Natural killer cell (primary cell): ENCODE measurements around the gene FKBP3. TPM values are rescaled to one million over a fixed set of nuclear protein-coding genes. Genes with fewer than 3 reads are reported as not detected.

Experiments
- ATAC-seq, 3 donors: fragments of 150-1000 bp in 2 of 3; fragments of 200-7000 bp in 1 of 3; cut with Tn5 transposase; 1 replicate in 1 of 3; 2 replicates in 2 of 3; pipeline ENCODE4 v1.10.0; 2021; ENCODE audit warnings: mild to moderate bottlenecking in 2 of 3, moderate library complexity in 2 of 3
- DNase-seq, 2 donors: peaks; one replicate each; pipeline versions ENCODE4 v3.0.0 to v3.0.0-alpha.2; 2013 to 2021; ENCODE audit warnings: mixed read lengths in 1 of 2
- H3K27ac ChIP-seq: one replicate; pipeline ENCODE4 v1.5.1; 2013; ENCODE audit warnings: mild to moderate bottlenecking, low read length
- H3K27me3 ChIP-seq: one replicate; pipeline ENCODE4 v1.6.1; 2013; ENCODE audit warnings: low read length; ENCODE audit not compliant: control insufficient read depth, insufficient read depth
- H3K36me3 ChIP-seq: one replicate; pipeline ENCODE4 v1.6.1; 2013; ENCODE audit warnings: low read length; ENCODE audit not compliant: control insufficient read depth, insufficient read depth
- H3K4me1 ChIP-seq: one replicate; pipeline ENCODE4 v1.6.1; 2013; ENCODE audit warnings: low read length; ENCODE audit not compliant: control insufficient read depth, insufficient read depth
- H3K4me3 ChIP-seq: one replicate; pipeline ENCODE4 v1.5.1; 2013; ENCODE audit warnings: low read length
- H3K9me3 ChIP-seq: one replicate; pipeline ENCODE4 v1.6.1; 2013; ENCODE audit warnings: low read length; ENCODE audit not compliant: control insufficient read depth, insufficient read depth
- H3K27ac Mint-ChIP-seq, 2 donors: one replicate each; pipeline ENCODE4 v1.8.0; 2022; ENCODE audit warnings: mild to moderate bottlenecking in 2 of 2, mixed read lengths in 2 of 2, moderate library complexity in 1 of 2
- H3K27me3 Mint-ChIP-seq, 2 donors: one replicate each; pipeline ENCODE4 v1.8.0; 2022; ENCODE audit warnings: low read depth in 2 of 2, mixed read lengths in 2 of 2
- H3K36me3 Mint-ChIP-seq: one replicate; pipeline ENCODE4 v1.8.0; 2022; ENCODE audit warnings: mixed read lengths
- H3K4me1 Mint-ChIP-seq, 2 donors: one replicate each; pipeline ENCODE4 v1.8.0; 2022; ENCODE audit warnings: mixed read lengths in 2 of 2
- H3K4me3 Mint-ChIP-seq: one replicate; pipeline ENCODE4 v1.8.0; 2022; ENCODE audit warnings: mild to moderate bottlenecking, moderate library complexity, mixed read lengths
- H3K9me3 Mint-ChIP-seq, 2 donors: one replicate each; pipeline ENCODE4 v1.8.0; 2022; ENCODE audit warnings: mixed read lengths in 2 of 2
- CTCF ChIP-seq: fragments of 200-600 bp; IDR thresholded peaks from one replicate; pipeline ENCODE4 v1.8.0; 2022; ENCODE audit warnings: antibody characterized with exemption
- WGBS: methylation state at CpG from one replicate; pipeline ENCODE4 v1.1.7; 2013; ENCODE audit warnings: missing lambda C conversion rate; ENCODE audit not compliant: insufficient coverage; 5-methylcytosine and 5-hydroxymethylcytosine counted together
- intact Hi-C: fragments of 100-400 bp; cut with micrococcal nuclease; formaldehyde crosslinking; loops from one replicate; pipeline ENCODE4 v1.14.2; 2022
- total RNA-seq, 4 donors: library from RNA; stranded (reverse); fragments of 120-200 nt in 1 of 4; gene quantifications; one replicate each; pipeline versions ENCODE4 v1.2.3 to v1.2.4, GENCODE V29; 2013 to 2022

The FKBP3 gene
- total RNA-seq, 3 donors from 2014 or later (not counting 1 experiment from before 2014, with no cell fraction given): 32.2 to 39.7 (median 33.7) TPM

GRCh38 chr14:45135156-45135555 is 875 bp upstream of the FKBP3 start:
- 0% methylated on average over 1 of the region's 7 CpGs for WGBS
- peak overlapping the region; percentile 100 for H3K4me3 Mint-ChIP-seq
- Histone ChIP-seq H3K36me3 (no peaks in the 10 kb centered on the region), H3K9me3 (no peaks in the 10 kb centered on the region), H3K4me1 (peaks cover 14% of the 10 kb centered on the region), H3K4me3 (peak overlapping the region; percentile 83), H3K27me3 (no peaks in the 10 kb centered on the region), H3K27ac (peak overlapping the region; percentile 87)
- H3K36me3 Mint-ChIP-seq: no peaks in the 10 kb centered on the region
- H3K9me3 Mint-ChIP-seq: no peaks in the 10 kb centered on the region
- intact Hi-C loops: loop anchor here (1.0 to 2.0 kb wide), 2 partner anchors 118 to 134 kb away; partner anchors contain the start of gene MIS18BP1
- peak overlapping the region; percentile 98 to 99 for H3K27ac Mint-ChIP-seq
- H3K4me1 Mint-ChIP-seq: peaks cover 38 to 46% of the 10 kb centered on the region in 2 donors
- no peak for TF ChIP-seq CTCF
- no peaks in the 10 kb centered on the region for H3K27me3 Mint-ChIP-seq
- ATAC-seq (no peak), DNase-seq (peak in 1 of 2 donors; percentile 44)

GRCh38 chr14:45133683-45134050 is 614 bp downstream of the FKBP3 start:
- Histone ChIP-seq H3K4me3 (peak overlapping the region; percentile 83), H3K27ac (peak overlapping the region; percentile 69), H3K36me3 (peaks cover 6% of the 10 kb centered on the region), H3K27me3 (no peaks in the 10 kb centered on the region), H3K4me1 (peaks cover 14% of the 10 kb centered on the region), H3K9me3 (no peaks in the 10 kb centered on the region)
- Mint-ChIP-seq H3K27ac (peak overlapping the region; percentile 98 to 99), H3K4me1 (peaks cover 38 to 46% of the 10 kb centered on the region in 2 donors), H3K36me3 (no peaks in the 10 kb centered on the region), H3K4me3 (peak overlapping the region; percentile 100), H3K27me3 (no peaks in the 10 kb centered on the region), H3K9me3 (no peaks in the 10 kb centered on the region)
- 0% methylated on average over 7 of the region's 9 CpGs for WGBS
- TF ChIP-seq CTCF: no peak
- ATAC-seq (no peak), DNase-seq (no peak)
- intact Hi-C loops: loop anchor here (1.0 to 2.0 kb wide), 4 partner anchors 49 to 236 kb away; partner anchors contain the start of genes PRPF39 and TOGARAM1

- WGBS: 90% methylated on average over 1 of the region's 1 CpG
- Histone ChIP-seq H3K9me3 (no peaks in the 10 kb centered on the region), H3K4me1 (peaks cover 7% of the 10 kb centered on the region), H3K36me3 (peaks cover 21% of the 10 kb centered on the region), H3K4me3 (no peak overlapping the region), H3K27me3 (no peaks in the 10 kb centered on the region), H3K27ac (no peak overlapping the region)
- DNase-seq: no peak
- ATAC-seq: no peak
- no peak for TF ChIP-seq CTCF
- no peaks in the 10 kb centered on the region for H3K36me3 Mint-ChIP-seq
- peaks cover 15 to 16% of the 10 kb centered on the region in 2 donors for H3K4me1 Mint-ChIP-seq
- no peak overlapping the region for H3K4me3 Mint-ChIP-seq
- H3K27ac Mint-ChIP-seq: no peak overlapping the region
- intact Hi-C loops: no loop called here
- no peaks in the 10 kb centered on the region for H3K27me3 Mint-ChIP-seq
- H3K9me3 Mint-ChIP-seq: no peaks in the 10 kb centered on the region
Measured at GRCh38 chr14:45128963-45129629, 5.2 kb downstream of the FKBP3 start.

GRCh38 chr14:45125754-45126153 is 8.5 kb downstream of the FKBP3 start:
- no peak overlapping the region for H3K4me3 ChIP-seq
- intact Hi-C loops: no loop called here
- Mint-ChIP-seq H3K4me3 (no peak overlapping the region), H3K9me3 (no peaks in the 10 kb centered on the region), H3K36me3 (no peaks in the 10 kb centered on the region), H3K4me1 (peaks cover 0 to 6% of the 10 kb centered on the region in 2 donors), H3K27me3 (no peaks in the 10 kb centered on the region), H3K27ac (no peak overlapping the region)
- no peak for TF ChIP-seq CTCF
- 95% methylated on average over 2 of the region's 2 CpGs for WGBS
- peaks cover 44% of the 10 kb centered on the region for H3K36me3 ChIP-seq
- ATAC-seq: no peak
- no peak overlapping the region for H3K27ac ChIP-seq
- H3K4me1 ChIP-seq: no peaks in the 10 kb centered on the region
- H3K9me3 ChIP-seq: no peaks in the 10 kb centered on the region
- no peak for DNase-seq
- no peaks in the 10 kb centered on the region for H3K27me3 ChIP-seq
